Measurements from ENCODE around the gene CSNK2A2.

The CSNK2A2 gene

GRCh38 chr16:58110571-58111301 is 87.2 kb downstream of the CSNK2A2 start:
- DNase-seq (ENCODE audit: low read depth in 2 of 2) = no peak

- DNase-seq (ENCODE audit: low read depth in 2 of 2) = no peak
Observed at GRCh38 chr16:58109881-58110280, 88.0 kb downstream of the CSNK2A2 start.

- no peak for DNase-seq (ENCODE audit: low read depth in 2 of 2)
Observed at GRCh38 chr16:58109330-58109729, 88.6 kb downstream of the CSNK2A2 start.

Measured in fibroblast of skin of left biceps (primary cell).